Esophagus muscularis mucosa (tissue), 3 donors: ENCODE data around the gene ELP2.

ENCODE experiments used
- POLR2AphosphoS5 ChIP-seq, 2 donors: sonication (generic); formaldehyde crosslinking; IDR thresholded peaks; one replicate each; pipeline ENCODE4 v1.6.1; 2017; ENCODE audit warnings: antibody characterized with exemption in 2 of 2
- TF ChIP-seq, protein P1 (sequence below), 3 experiments: fragments of 200-600 bp in 2 of 3; fragments of 450-650 bp in 1 of 3; sonication (generic) in 2 of 3; IDR thresholded peaks; one replicate each; pipeline ENCODE4 v1.5.1; 2017 to 2019; ENCODE audit warnings: antibody characterized with exemption in 3 of 3, mild to moderate bottlenecking in 2 of 3, moderate library complexity in 1 of 3

GRCh38 chr18:36229188-36229587 is 99.5 kb downstream of the ELP2 start:
- TF ChIP-seq, protein P1, sequence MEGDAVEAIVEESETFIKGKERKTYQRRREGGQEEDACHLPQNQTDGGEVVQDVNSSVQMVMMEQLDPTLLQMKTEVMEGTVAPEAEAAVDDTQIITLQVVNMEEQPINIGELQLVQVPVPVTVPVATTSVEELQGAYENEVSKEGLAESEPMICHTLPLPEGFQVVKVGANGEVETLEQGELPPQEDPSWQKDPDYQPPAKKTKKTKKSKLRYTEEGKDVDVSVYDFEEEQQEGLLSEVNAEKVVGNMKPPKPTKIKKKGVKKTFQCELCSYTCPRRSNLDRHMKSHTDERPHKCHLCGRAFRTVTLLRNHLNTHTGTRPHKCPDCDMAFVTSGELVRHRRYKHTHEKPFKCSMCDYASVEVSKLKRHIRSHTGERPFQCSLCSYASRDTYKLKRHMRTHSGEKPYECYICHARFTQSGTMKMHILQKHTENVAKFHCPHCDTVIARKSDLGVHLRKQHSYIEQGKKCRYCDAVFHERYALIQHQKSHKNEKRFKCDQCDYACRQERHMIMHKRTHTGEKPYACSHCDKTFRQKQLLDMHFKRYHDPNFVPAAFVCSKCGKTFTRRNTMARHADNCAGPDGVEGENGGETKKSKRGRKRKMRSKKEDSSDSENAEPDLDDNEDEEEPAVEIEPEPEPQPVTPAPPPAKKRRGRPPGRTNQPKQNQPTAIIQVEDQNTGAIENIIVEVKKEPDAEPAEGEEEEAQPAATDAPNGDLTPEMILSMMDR (IDR thresholded peaks at IDR 0.05), result no peak
- TF ChIP-seq POLR2AphosphoS5 (IDR thresholded peaks at IDR 0.05), result no peak
